ENCODE measurements around the gene SLC39A11. TPM values are rescaled to one million over a fixed set of nuclear protein-coding genes. Genes with fewer than 3 reads are reported as not detected.
A peak's percentile ranks its signal among the peaks of the same experiment; 100 is the strongest.

SLC39A11 gene
- polyA plus RNA-seq, 3 donors: 16.6 to 27.9 (median 26.6) TPM

DNA sequence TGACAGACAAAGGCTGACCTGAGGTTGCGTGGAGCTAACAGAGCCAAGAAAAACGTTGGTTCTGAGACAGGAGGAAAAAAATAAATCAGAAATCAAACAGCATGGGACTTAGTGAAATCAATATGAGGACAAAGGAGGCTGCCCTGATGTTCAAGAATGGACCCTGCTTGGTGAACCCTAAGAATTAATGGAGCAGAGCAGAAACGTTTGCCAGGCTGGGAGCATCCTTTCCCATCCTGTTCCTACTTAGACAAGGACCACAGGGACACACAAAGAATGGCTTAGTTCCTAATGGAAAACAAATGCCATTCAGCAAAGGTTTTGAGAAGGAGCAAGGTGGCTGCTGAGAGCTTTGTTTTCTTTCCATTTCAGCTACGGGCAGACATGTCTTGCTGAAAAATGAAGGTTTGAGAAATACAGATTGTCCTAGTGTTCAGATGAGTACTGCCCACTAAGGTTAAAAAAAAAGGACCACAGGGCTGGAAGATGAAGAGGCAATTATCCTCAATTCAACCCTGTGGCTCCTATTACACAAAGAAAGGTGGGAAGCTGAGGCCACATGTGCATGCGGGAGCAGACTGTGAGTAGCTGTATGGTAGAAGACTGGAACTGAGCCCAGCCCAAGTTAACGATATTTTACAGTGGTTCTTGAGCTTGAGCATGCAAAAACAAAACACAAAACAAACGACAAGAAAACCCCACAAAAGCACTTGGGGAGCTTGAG, 230.1 kb downstream of the SLC39A11 start:
- Mint-ChIP-seq H3K27ac (peak overlapping the region in 1 of 7 donors; percentile 40), H3K27me3 (ENCODE audit: low read depth in 3 of 3) (no peaks in the 10 kb centered on the region), H3K9me3 (peaks cover 0 to 3% (median 0%) of the 10 kb centered on the region in 7 donors), H3K4me3 (no peak overlapping the region), H3K4me1 (no peaks in the 10 kb centered on the region), H3K36me3 (peaks cover 29 to 36% of the 10 kb centered on the region in 2 donors)
- no peaks in the 10 kb centered on the region for H3K4me1 ChIP-seq (ENCODE audit: control insufficient read depth in 1 of 2, insufficient read depth in 2 of 2, low read length in 2 of 2)
- TF ChIP-seq, protein P1, sequence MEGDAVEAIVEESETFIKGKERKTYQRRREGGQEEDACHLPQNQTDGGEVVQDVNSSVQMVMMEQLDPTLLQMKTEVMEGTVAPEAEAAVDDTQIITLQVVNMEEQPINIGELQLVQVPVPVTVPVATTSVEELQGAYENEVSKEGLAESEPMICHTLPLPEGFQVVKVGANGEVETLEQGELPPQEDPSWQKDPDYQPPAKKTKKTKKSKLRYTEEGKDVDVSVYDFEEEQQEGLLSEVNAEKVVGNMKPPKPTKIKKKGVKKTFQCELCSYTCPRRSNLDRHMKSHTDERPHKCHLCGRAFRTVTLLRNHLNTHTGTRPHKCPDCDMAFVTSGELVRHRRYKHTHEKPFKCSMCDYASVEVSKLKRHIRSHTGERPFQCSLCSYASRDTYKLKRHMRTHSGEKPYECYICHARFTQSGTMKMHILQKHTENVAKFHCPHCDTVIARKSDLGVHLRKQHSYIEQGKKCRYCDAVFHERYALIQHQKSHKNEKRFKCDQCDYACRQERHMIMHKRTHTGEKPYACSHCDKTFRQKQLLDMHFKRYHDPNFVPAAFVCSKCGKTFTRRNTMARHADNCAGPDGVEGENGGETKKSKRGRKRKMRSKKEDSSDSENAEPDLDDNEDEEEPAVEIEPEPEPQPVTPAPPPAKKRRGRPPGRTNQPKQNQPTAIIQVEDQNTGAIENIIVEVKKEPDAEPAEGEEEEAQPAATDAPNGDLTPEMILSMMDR (IDR thresholded peaks at IDR 0.05): no peak
- H2AFZ ChIP-seq (ENCODE audit: insufficient read depth, low read depth, low read length, poor library complexity, severe bottlenecking): no peak overlapping the region
- H4K20me1 ChIP-seq (ENCODE audit: insufficient read depth, low read length): peaks cover 7% of the 10 kb centered on the region
- H3K9me3 ChIP-seq (replicated peaks in 1 of 2; ENCODE audit: control insufficient read depth in 1 of 2, insufficient read depth in 1 of 2, low read length in 2 of 2): no peaks in the 10 kb centered on the region
- H3K4me3 ChIP-seq (replicated peaks in 1 of 3; ENCODE audit: low read depth in 2 of 3, low read length in 3 of 3): no peak overlapping the region
- H3K27ac ChIP-seq (ENCODE audit: low read depth in 1 of 2, low read length in 2 of 2): no peak overlapping the region
- no peak overlapping the region for H3K4me2 ChIP-seq (replicated peaks; ENCODE audit: extremely low read depth, low read length, poor library complexity, severe bottlenecking)
- peaks cover 5% of the 10 kb centered on the region for H3K79me2 ChIP-seq (ENCODE audit: insufficient read depth, low read length)
- peaks cover 4 to 40% of the 10 kb centered on the region in 2 donors for H3K36me3 ChIP-seq (replicated peaks in 1 of 2; ENCODE audit: control insufficient read depth in 1 of 2, insufficient read depth in 2 of 2, low read length in 2 of 2)
- WGBS (ENCODE audit: insufficient coverage): 93% methylated on average over 4 of the region's 7 CpGs
- no peak for DNase-seq
- intact Hi-C loops (cut with micrococcal nuclease): no loop called here
- no peak overlapping the region for H3K9ac ChIP-seq (ENCODE audit: insufficient read depth, low read length, poor library complexity, severe bottlenecking)
- H3K27me3 ChIP-seq (ENCODE audit: control insufficient read depth in 2 of 2, insufficient read depth in 2 of 2, low read length in 2 of 2): no peaks in the 10 kb centered on the region

DNA sequence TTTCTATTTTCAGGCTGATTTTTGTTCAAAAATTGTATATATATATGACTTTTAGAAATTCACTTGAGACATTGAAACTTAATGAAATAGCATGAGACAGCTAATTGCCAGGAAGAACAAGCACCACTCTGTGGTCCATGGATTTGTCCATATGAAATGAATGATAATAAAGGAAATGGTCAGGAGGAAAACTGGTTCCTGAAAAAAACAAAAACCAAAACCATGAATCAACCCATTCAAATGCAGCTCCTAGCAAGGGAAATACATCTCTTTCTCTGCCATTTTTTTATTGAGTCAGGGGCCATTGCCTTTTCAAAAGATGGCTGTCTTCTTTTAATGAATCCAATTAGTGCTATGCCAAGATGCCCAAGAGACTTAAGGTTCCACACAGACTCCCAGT, 230.7 kb downstream of the SLC39A11 start:
- Histone ChIP-seq H3K27ac (ENCODE audit: low read depth in 1 of 2, low read length in 2 of 2) (no peak overlapping the region), H3K79me2 (ENCODE audit: insufficient read depth, low read length) (peaks cover 5% of the 10 kb centered on the region), H3K27me3 (ENCODE audit: control insufficient read depth in 2 of 2, insufficient read depth in 2 of 2, low read length in 2 of 2) (no peaks in the 10 kb centered on the region), H3K9ac (ENCODE audit: insufficient read depth, low read length, poor library complexity, severe bottlenecking) (no peak overlapping the region), H3K4me1 (ENCODE audit: control insufficient read depth in 1 of 2, insufficient read depth in 2 of 2, low read length in 2 of 2) (no peaks in the 10 kb centered on the region), H3K4me2 (replicated peaks; ENCODE audit: extremely low read depth, low read length, poor library complexity, severe bottlenecking) (no peak overlapping the region), H4K20me1 (ENCODE audit: insufficient read depth, low read length) (peaks cover 7% of the 10 kb centered on the region), H3K9me3 (replicated peaks in 1 of 2; ENCODE audit: control insufficient read depth in 1 of 2, insufficient read depth in 1 of 2, low read length in 2 of 2) (no peaks in the 10 kb centered on the region), H3K4me3 (replicated peaks in 1 of 3; ENCODE audit: low read depth in 2 of 3, low read length in 3 of 3) (no peak overlapping the region), H2AFZ (ENCODE audit: insufficient read depth, low read depth, low read length, poor library complexity, severe bottlenecking) (no peak overlapping the region), H3K36me3 (replicated peaks in 1 of 2; ENCODE audit: control insufficient read depth in 1 of 2, insufficient read depth in 2 of 2, low read length in 2 of 2) (peaks cover 4 to 40% of the 10 kb centered on the region in 2 donors)
- Mint-ChIP-seq H3K9me3 (peaks cover 0 to 3% (median 0%) of the 10 kb centered on the region in 7 donors), H3K27me3 (ENCODE audit: low read depth in 3 of 3) (no peaks in the 10 kb centered on the region), H3K4me1 (peaks cover under 1% of the 10 kb centered on the region), H3K4me3 (no peak overlapping the region), H3K36me3 (peaks cover 25 to 35% of the 10 kb centered on the region in 2 donors), H3K27ac (no peak overlapping the region)
- no peak for DNase-seq
- intact Hi-C loops (cut with micrococcal nuclease): no loop called here
- TF ChIP-seq, protein P1 (IDR thresholded peaks at IDR 0.05): no peak
